ENCODE results near the gene CNN2.

GRCh38 chr19:1073063-1073955 lies 46.9 kb downstream of the CNN2 start:
- TF ChIP-seq POLR2AphosphoS5 (IDR thresholded peaks at IDR 0.05) (no peak), CTCF (IDR thresholded peaks at IDR 0.05) (no peak), POLR2A (IDR thresholded peaks at IDR 0.05) (no peak)
